ENCODE data around the gene RASGRP3. TPM values are rescaled to one million over a fixed set of nuclear protein-coding genes. Genes with fewer than 3 reads are reported as not detected.

Gene RASGRP3
- total and polyA plus RNA-seq, 9 of the 15 experiments (the other 6 are each of a cell fraction or from before 2014, with no cell fraction given) = 0.18 to 1.7 (median 1.2) TPM

DNA sequence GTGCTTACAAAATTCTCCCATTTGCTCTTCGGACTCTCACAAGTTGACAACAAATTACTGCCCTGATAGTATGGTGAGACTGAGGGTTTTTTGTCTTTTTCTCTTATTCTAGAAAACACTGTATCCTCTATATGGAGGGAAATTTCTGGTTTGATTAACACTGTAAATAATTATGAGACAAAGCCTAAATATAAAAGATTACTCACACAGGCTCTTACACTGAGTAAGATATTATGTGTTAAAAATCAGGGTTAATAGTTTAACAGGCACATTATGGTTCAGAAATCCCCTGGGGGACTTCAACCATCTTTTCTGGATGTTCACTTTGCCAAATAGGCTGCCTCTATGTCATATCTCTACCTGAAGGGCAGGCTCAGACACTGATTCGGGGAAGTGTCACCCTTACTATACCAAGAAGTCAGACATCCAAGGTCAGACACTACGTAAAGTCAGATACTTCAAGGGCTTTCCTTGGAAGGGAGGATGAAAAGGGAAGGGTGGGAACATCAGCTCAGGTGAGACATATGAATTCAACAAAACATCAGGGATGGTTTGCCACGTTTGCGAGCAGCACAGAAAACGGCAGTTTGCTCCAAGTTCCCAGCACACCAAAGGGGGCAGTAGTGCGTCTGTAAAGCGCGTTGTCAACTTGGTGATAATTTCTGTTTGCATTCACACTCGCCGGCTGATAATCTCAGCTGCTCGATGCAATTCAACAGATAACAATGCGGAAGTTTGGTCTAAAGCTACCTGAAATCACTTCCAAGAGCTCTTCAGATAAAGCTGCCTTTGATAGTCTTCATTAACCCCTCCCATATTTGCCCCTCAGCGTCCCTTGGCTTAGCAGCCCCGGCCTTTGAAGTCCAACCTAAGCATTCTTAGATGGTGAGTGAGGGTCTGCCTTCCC lies 972 bp upstream of the RASGRP3 start:
- no peaks in the 10 kb centered on the region for H3K36me3 ChIP-seq (ENCODE audit: control insufficient read depth, insufficient read depth, low read length)
- intact Hi-C loops (cut with micrococcal nuclease) (loop anchor here (1.0 kb wide), 1 partner anchor 108 kb away; no protein-coding TSS in a partner anchor), in situ Hi-C loops (cut with MboI) (no loop called here)
- DNase-seq (ENCODE audit: extremely low read depth in 1 of 4, low spot score in 3 of 4) = peak; percentile 36 to 83 (median 48)
- peak overlapping the region; percentile 40 for H3K4me3 ChIP-seq
- no TSS peak for BruUV-seq (replicated peaks)
- no peaks in the 10 kb centered on the region for H3K9me1 ChIP-seq (ENCODE audit: control insufficient read depth, insufficient read depth, low read length)
- peak overlapping the region; percentile 52 to 80; a peak in 3 of 4 replicates for H3K9ac ChIP-seq (ENCODE audit: insufficient read depth in 1 of 2, low read depth in 2 of 2, low read length in 2 of 2)
- H3K27ac ChIP-seq (ENCODE audit: extremely low read depth, low read depth, low read length) = peak overlapping the region; percentile 38; the same call in 1 of the 3 replicates
- no peaks in the 10 kb centered on the region for H4K20me1 ChIP-seq (replicated peaks; ENCODE audit: control insufficient read depth, insufficient read depth, low read length)
- peak overlapping the region; percentile 90 for H3K4me2 ChIP-seq (ENCODE audit: insufficient read depth, low read length)
- peak overlapping the region; percentile 89 for H2AFZ ChIP-seq (ENCODE audit: low read depth, low read length)
- ATAC-seq = peak; percentile 72
- H3K79me2 ChIP-seq (ENCODE audit: control insufficient read depth, insufficient read depth, low read length) = no peaks in the 10 kb centered on the region
- CTCF ChIA-PET (ENCODE audit: low intra/inter-chr PET ratio) = interaction anchor here (1.3 kb wide), 1 partner anchor 108 kb away, joined by 4 read pairs; no protein-coding TSS in a partner anchor
- H3K9me3 ChIP-seq (replicated peaks; ENCODE audit: control insufficient read depth, insufficient read depth, low read depth, low read length) = no peaks in the 10 kb centered on the region
- peak; percentile 94 for FAIRE-seq
- H3K27me3 ChIP-seq (ENCODE audit: control insufficient read depth in 2 of 2, insufficient read depth in 2 of 2, low read length in 2 of 2) = peaks cover 6 to 17% of the 10 kb centered on the region in 2 experiments
- POLR2A ChIA-PET = no interaction called here
- WGBS (ENCODE audit: insufficient coverage, low coverage, missing lambda C conversion rate) = 10% methylated on average over 15 of the region's 15 CpGs
- H3K4me1 ChIP-seq (replicated peaks in 1 of 2; ENCODE audit: control insufficient read depth in 2 of 2, insufficient read depth in 2 of 2, low read length in 2 of 2) = peaks cover 10 to 41% of the 10 kb centered on the region in 2 experiments
- TF ChIP-seq KHSRP (IDR thresholded peaks at IDR 0.05) = no peak
- TF ChIP-seq, protein P1, sequence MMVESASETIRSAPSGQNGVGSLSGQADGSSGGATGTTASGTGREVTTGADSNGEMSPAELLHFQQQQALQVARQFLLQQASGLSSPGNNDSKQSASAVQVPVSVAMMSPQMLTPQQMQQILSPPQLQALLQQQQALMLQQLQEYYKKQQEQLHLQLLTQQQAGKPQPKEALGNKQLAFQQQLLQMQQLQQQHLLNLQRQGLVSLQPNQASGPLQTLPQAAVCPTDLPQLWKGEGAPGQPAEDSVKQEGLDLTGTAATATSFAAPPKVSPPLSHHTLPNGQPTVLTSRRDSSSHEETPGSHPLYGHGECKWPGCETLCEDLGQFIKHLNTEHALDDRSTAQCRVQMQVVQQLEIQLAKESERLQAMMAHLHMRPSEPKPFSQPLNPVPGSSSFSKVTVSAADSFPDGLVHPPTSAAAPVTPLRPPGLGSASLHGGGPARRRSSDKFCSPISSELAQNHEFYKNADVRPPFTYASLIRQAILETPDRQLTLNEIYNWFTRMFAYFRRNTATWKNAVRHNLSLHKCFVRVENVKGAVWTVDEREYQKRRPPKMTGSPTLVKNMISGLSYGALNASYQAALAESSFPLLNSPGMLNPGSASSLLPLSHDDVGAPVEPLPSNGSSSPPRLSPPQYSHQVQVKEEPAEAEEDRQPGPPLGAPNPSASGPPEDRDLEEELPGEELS (CRISPR knock-in tag; IDR thresholded peaks at IDR 0.05; ENCODE audit: borderline replicate concordance) = no peak
- TF ChIP-seq, protein P2, sequence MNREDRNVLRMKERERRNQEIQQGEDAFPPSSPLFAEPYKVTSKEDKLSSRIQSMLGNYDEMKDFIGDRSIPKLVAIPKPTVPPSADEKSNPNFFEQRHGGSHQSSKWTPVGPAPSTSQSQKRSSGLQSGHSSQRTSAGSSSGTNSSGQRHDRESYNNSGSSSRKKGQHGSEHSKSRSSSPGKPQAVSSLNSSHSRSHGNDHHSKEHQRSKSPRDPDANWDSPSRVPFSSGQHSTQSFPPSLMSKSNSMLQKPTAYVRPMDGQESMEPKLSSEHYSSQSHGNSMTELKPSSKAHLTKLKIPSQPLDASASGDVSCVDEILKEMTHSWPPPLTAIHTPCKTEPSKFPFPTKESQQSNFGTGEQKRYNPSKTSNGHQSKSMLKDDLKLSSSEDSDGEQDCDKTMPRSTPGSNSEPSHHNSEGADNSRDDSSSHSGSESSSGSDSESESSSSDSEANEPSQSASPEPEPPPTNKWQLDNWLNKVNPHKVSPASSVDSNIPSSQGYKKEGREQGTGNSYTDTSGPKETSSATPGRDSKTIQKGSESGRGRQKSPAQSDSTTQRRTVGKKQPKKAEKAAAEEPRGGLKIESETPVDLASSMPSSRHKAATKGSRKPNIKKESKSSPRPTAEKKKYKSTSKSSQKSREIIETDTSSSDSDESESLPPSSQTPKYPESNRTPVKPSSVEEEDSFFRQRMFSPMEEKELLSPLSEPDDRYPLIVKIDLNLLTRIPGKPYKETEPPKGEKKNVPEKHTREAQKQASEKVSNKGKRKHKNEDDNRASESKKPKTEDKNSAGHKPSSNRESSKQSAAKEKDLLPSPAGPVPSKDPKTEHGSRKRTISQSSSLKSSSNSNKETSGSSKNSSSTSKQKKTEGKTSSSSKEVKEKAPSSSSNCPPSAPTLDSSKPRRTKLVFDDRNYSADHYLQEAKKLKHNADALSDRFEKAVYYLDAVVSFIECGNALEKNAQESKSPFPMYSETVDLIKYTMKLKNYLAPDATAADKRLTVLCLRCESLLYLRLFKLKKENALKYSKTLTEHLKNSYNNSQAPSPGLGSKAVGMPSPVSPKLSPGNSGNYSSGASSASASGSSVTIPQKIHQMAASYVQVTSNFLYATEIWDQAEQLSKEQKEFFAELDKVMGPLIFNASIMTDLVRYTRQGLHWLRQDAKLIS (CRISPR knock-in tag; IDR thresholded peaks at IDR 0.05) = no peak
- TF ChIP-seq, protein P3, sequence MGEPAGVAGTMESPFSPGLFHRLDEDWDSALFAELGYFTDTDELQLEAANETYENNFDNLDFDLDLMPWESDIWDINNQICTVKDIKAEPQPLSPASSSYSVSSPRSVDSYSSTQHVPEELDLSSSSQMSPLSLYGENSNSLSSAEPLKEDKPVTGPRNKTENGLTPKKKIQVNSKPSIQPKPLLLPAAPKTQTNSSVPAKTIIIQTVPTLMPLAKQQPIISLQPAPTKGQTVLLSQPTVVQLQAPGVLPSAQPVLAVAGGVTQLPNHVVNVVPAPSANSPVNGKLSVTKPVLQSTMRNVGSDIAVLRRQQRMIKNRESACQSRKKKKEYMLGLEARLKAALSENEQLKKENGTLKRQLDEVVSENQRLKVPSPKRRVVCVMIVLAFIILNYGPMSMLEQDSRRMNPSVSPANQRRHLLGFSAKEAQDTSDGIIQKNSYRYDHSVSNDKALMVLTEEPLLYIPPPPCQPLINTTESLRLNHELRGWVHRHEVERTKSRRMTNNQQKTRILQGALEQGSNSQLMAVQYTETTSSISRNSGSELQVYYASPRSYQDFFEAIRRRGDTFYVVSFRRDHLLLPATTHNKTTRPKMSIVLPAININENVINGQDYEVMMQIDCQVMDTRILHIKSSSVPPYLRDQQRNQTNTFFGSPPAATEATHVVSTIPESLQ (CRISPR knock-in tag; IDR thresholded peaks at IDR 0.05) = no peak
- no peak for TF ChIP-seq CEBPG (CRISPR knock-in tag; IDR thresholded peaks at IDR 0.05)
- TF ChIP-seq CEBPG (tag; conservative IDR thresholded peaks at IDR 0.05 in 1 of 2, IDR thresholded peaks at IDR 0.05 in 1 of 2) = no peak
- TF ChIP-seq CEBPB (tag; IDR thresholded peaks at IDR 0.05) = no peak
- TF ChIP-seq ZNF354B (CRISPR knock-in tag; IDR thresholded peaks at IDR 0.05) = no peak
- TF ChIP-seq PHB2 (IDR thresholded peaks at IDR 0.05; ENCODE audit: low read depth) = no peak
- no peak for TF ChIP-seq OTX1 (CRISPR knock-in tag; IDR thresholded peaks at IDR 0.05)
- TF ChIP-seq RHOXF2B (CRISPR knock-in tag; conservative IDR thresholded peaks at IDR 0.05) = no peak
- peak in 1 of 2 experiments; percentile 61; a peak in 3 of 4 replicates for TF ChIP-seq FOXA3 (CRISPR knock-in tag; conservative IDR thresholded peaks at IDR 0.05 in 1 of 2, IDR thresholded peaks at IDR 0.05 in 1 of 2)
- TF ChIP-seq KDM5B (IDR thresholded peaks at IDR 0.05; ENCODE audit: insufficient replicate concordance, low read depth, low read length) = peak; percentile 31

All from K562 (cell line).